ENCODE data around the gene CYBB.

DNA sequence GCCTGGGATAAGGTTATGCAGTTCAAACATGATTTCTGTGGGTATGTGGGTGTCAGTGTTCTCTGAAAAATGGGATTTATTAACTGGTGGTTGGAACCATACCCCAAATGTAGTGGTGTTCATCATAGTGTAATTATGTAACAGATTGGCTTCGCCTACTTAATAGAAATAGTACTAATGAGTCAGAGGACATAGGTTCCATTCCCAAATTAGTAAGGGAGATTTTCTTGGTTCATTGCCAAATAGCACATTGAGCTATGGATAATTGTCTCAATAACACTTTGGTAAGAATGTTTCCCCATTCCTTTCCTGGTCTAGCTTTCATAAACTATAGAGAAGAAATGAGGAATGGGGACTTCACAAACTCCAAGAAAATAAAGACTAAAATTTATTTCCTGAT, 20.5 kb upstream of the CYBB start:
- no peak for TF ChIP-seq CTCF (IDR thresholded peaks at IDR 0.05)
- TF ChIP-seq REST (IDR thresholded peaks at IDR 0.05; ENCODE audit: insufficient read depth in 1 of 2, low read depth in 2 of 2, low read length in 1 of 2): no peak
- TF ChIP-seq POLR2AphosphoS5 (IDR thresholded peaks at IDR 0.05; ENCODE audit: low read depth, low read length): no peak

Measured in Panc1 (cell line).